Activated CD8-positive, alpha-beta memory T cell treated with anti-CD3 and anti-CD28 coated beads for 36 hours (primary cell): ENCODE results near the gene KCNS1. TPM values are rescaled to one million over a fixed set of nuclear protein-coding genes. Genes with fewer than 3 reads are reported as not detected.

ENCODE experiments used
- total RNA-seq, 2 experiments: library from RNA; stranded (reverse); gene quantifications; one replicate each; pipeline ENCODE4 v1.2.3, GENCODE V29; 2021

The KCNS1 gene
- total RNA-seq, 2 experiments from 2014 or later = 0.52 to 0.70 TPM

Other genes starting within 250 kb of the KCNS1 start
- 100 to 1,000 TPM; 256 to 260 TPM for gene YWHAB, start 215.4 kb downstream of the KCNS1 start, total RNA-seq
- gene PABPC1L, start 191.1 kb downstream of the KCNS1 start, total RNA-seq = 10 to 100 TPM; 78.9 to 81.6 TPM
- gene TOMM34, start 140.7 kb downstream of the KCNS1 start, total RNA-seq = 10 to 100 TPM; 86.8 to 87.6 TPM
- gene STK4, start 134.6 kb downstream of the KCNS1 start, total RNA-seq = 100 to 1,000 TPM; 179 to 190 TPM
- not detected for gene WFDC5, start 14.0 kb upstream of the KCNS1 start, total RNA-seq
- not detected for gene WFDC12, start 23.3 kb upstream of the KCNS1 start, total RNA-seq
- gene PI3, start 73.8 kb upstream of the KCNS1 start, total RNA-seq = not detected
- not detected for gene SEMG1, start 105.9 kb upstream of the KCNS1 start, total RNA-seq
- not detected for gene SEMG2, start 120.2 kb upstream of the KCNS1 start, total RNA-seq
- not detected for gene SLPI, start 153.4 kb upstream of the KCNS1 start, total RNA-seq
- gene RBPJL, start 205.7 kb upstream of the KCNS1 start, total RNA-seq = not detected
- under 1 TPM; 0.32 to 0.36 TPM for gene MATN4, start 207.2 kb upstream of the KCNS1 start, total RNA-seq
- 10 to 100 TPM; 88.0 to 88.3 TPM for gene SDC4, start 247.3 kb upstream of the KCNS1 start, total RNA-seq